HCT116 (cell line): ENCODE data around the gene TRPM3.

ENCODE experiments used
- EGR1 ChIP-seq: IDR thresholded peaks from 2 replicates; pipeline ENCODE4 v1.6.1; 2012; ENCODE audit warnings: low read depth
- EZH2 ChIP-seq: fragments of 200-600 bp; sonication (generic); IDR thresholded peaks from 2 replicates; pipeline ENCODE4 v1.6.1; 2017; ENCODE audit warnings: antibody characterized with exemption, mixed run types
- EZH2phosphoT487 ChIP-seq: fragments of 200-600 bp; IDR thresholded peaks from 2 replicates; pipeline ENCODE4 v1.6.1; 2018; ENCODE audit warnings: antibody characterized with exemption, borderline replicate concordance
- JUND ChIP-seq: IDR thresholded peaks from 2 replicates; pipeline ENCODE4 v1.6.1; 2012
- POLR2A ChIP-seq: IDR thresholded peaks from 2 replicates; pipeline ENCODE4 v1.7.0; 2011; ENCODE audit warnings: borderline replicate concordance; ENCODE audit not compliant: insufficient read depth, insufficient read length; ENCODE audit errors: extremely low read depth
- POLR2AphosphoS5 ChIP-seq: IDR thresholded peaks from 2 replicates; pipeline ENCODE4 v1.6.1; 2011; ENCODE audit warnings: mild to moderate bottlenecking, low read depth, low read length, moderate library complexity
- RAD21 ChIP-seq: IDR thresholded peaks from 2 replicates; pipeline ENCODE4 v1.6.1; 2012; ENCODE audit warnings: low read depth, mild to moderate bottlenecking
- YY1 ChIP-seq: IDR thresholded peaks from 2 replicates; pipeline ENCODE4 v1.6.1; 2011; ENCODE audit warnings: low read length, low read depth, moderate library complexity, mild to moderate bottlenecking; ENCODE audit not compliant: insufficient replicate concordance; ENCODE audit errors: extremely low read depth
- ZFX ChIP-seq: fragments of 450-650 bp; IDR thresholded peaks from 2 replicates; pipeline ENCODE4 v1.6.1; 2017
- ZNF274 ChIP-seq: fragments of 200-500 bp; sonication (Bioruptor generic); IDR thresholded peaks from 2 replicates; pipeline ENCODE4 v1.6.1; 2014; ENCODE audit warnings: mild to moderate bottlenecking, low read depth, low read length, inconsistent platforms
- TF ChIP-seq, protein P1 (sequence below): IDR thresholded peaks from 2 replicates; pipeline ENCODE4 v1.6.1; 2012
- TF ChIP-seq, protein P2 (sequence below), 3 experiments: fragments of 200-600 bp in 1 of 3; sonication (generic) in 1 of 3; IDR thresholded peaks in 2 of 3; conservative IDR thresholded peaks in 1 of 3; 2 replicates each; pipeline ENCODE4 v1.5.1; 2012 to 2017; ENCODE audit warnings: low read depth in 2 of 3, low read length in 2 of 3, antibody characterized with exemption in 1 of 3, borderline replicate concordance in 1 of 3, control low read depth in 1 of 3, mild to moderate bottlenecking in 1 of 3, mixed read lengths in 1 of 3, mixed run types in 1 of 3, moderate library complexity in 1 of 3; ENCODE audit not compliant: insufficient read depth in 1 of 3
- TF ChIP-seq, protein P3 (sequence below): IDR thresholded peaks from 2 replicates; pipeline ENCODE4 v1.6.1; 2012; ENCODE audit warnings: low read depth
- TF ChIP-seq, protein P4 (sequence below): IDR thresholded peaks from 2 replicates; pipeline ENCODE4 v1.6.1; 2011; ENCODE audit warnings: mild to moderate bottlenecking, low read length, moderate library complexity; ENCODE audit not compliant: insufficient replicate concordance; ENCODE audit errors: extremely low read depth

DNA sequence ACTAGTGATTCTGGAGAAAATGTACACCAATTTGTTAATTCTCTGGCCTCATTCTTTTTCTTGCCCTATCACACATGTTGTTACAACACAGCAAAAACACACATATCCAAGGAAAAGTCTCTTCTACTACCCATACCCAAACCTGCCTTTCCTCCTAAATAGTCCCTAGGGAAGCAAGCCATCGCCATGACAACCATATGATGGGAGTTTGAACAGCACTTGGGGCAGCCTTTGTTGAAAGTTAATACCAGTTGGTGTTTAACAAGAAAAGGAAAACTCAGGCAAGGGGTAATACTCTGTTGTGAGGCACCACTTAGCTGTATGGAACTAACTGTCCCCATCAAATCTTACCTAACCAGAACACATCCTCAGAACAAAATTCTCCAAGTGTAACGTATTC lies 1.7 kb downstream of the TRPM3 start:
- TF ChIP-seq EZH2 (no peak), ZNF274 (no peak), EZH2phosphoT487 (no peak), POLR2A (no peak), EGR1 (no peak), JUND (no peak), YY1 (no peak), ZFX (no peak), POLR2AphosphoS5 (no peak), RAD21 (no peak)
- TF ChIP-seq, protein P1, sequence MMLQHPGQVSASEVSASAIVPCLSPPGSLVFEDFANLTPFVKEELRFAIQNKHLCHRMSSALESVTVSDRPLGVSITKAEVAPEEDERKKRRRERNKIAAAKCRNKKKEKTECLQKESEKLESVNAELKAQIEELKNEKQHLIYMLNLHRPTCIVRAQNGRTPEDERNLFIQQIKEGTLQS, result no peak
- TF ChIP-seq, protein P2, sequence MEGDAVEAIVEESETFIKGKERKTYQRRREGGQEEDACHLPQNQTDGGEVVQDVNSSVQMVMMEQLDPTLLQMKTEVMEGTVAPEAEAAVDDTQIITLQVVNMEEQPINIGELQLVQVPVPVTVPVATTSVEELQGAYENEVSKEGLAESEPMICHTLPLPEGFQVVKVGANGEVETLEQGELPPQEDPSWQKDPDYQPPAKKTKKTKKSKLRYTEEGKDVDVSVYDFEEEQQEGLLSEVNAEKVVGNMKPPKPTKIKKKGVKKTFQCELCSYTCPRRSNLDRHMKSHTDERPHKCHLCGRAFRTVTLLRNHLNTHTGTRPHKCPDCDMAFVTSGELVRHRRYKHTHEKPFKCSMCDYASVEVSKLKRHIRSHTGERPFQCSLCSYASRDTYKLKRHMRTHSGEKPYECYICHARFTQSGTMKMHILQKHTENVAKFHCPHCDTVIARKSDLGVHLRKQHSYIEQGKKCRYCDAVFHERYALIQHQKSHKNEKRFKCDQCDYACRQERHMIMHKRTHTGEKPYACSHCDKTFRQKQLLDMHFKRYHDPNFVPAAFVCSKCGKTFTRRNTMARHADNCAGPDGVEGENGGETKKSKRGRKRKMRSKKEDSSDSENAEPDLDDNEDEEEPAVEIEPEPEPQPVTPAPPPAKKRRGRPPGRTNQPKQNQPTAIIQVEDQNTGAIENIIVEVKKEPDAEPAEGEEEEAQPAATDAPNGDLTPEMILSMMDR (IDR thresholded peaks at IDR 0.05 in 2 of 3, conservative IDR thresholded peaks at IDR 0.05 in 1 of 3; ENCODE audit: borderline replicate concordance in 1 of 3, insufficient read depth in 1 of 3, low read depth in 2 of 3, low read length in 2 of 3), result no peak
- TF ChIP-seq, protein P3, sequence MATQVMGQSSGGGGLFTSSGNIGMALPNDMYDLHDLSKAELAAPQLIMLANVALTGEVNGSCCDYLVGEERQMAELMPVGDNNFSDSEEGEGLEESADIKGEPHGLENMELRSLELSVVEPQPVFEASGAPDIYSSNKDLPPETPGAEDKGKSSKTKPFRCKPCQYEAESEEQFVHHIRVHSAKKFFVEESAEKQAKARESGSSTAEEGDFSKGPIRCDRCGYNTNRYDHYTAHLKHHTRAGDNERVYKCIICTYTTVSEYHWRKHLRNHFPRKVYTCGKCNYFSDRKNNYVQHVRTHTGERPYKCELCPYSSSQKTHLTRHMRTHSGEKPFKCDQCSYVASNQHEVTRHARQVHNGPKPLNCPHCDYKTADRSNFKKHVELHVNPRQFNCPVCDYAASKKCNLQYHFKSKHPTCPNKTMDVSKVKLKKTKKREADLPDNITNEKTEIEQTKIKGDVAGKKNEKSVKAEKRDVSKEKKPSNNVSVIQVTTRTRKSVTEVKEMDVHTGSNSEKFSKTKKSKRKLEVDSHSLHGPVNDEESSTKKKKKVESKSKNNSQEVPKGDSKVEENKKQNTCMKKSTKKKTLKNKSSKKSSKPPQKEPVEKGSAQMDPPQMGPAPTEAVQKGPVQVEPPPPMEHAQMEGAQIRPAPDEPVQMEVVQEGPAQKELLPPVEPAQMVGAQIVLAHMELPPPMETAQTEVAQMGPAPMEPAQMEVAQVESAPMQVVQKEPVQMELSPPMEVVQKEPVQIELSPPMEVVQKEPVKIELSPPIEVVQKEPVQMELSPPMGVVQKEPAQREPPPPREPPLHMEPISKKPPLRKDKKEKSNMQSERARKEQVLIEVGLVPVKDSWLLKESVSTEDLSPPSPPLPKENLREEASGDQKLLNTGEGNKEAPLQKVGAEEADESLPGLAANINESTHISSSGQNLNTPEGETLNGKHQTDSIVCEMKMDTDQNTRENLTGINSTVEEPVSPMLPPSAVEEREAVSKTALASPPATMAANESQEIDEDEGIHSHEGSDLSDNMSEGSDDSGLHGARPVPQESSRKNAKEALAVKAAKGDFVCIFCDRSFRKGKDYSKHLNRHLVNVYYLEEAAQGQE, result no peak
- TF ChIP-seq, protein P4, sequence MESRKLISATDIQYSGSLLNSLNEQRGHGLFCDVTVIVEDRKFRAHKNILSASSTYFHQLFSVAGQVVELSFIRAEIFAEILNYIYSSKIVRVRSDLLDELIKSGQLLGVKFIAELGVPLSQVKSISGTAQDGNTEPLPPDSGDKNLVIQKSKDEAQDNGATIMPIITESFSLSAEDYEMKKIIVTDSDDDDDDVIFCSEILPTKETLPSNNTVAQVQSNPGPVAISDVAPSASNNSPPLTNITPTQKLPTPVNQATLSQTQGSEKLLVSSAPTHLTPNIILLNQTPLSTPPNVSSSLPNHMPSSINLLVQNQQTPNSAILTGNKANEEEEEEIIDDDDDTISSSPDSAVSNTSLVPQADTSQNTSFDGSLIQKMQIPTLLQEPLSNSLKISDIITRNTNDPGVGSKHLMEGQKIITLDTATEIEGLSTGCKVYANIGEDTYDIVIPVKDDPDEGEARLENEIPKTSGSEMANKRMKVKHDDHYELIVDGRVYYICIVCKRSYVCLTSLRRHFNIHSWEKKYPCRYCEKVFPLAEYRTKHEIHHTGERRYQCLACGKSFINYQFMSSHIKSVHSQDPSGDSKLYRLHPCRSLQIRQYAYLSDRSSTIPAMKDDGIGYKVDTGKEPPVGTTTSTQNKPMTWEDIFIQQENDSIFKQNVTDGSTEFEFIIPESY, result no peak
